LNCaP clone FGC (cell line): ENCODE measurements around the gene VASH1.

Experiments used
- DNase-seq: peaks from one replicate; pipeline ENCODE4 v3.0.0-alpha.2; 2011; ENCODE audit warnings: low read depth
- H3K4me3 ChIP-seq: 2 replicates; pipeline ENCODE4 v1.5.1; 2011; ENCODE audit warnings: mild to moderate bottlenecking, low read depth, low read length, control low read depth
- TF ChIP-seq, protein P1 (sequence below): IDR thresholded peaks from 2 replicates; pipeline ENCODE4 v1.5.1; 2012; ENCODE audit warnings: mild to moderate bottlenecking; ENCODE audit not compliant: control insufficient read depth, insufficient read depth; ENCODE audit errors: extremely low read depth

VASH1 gene

DNA sequence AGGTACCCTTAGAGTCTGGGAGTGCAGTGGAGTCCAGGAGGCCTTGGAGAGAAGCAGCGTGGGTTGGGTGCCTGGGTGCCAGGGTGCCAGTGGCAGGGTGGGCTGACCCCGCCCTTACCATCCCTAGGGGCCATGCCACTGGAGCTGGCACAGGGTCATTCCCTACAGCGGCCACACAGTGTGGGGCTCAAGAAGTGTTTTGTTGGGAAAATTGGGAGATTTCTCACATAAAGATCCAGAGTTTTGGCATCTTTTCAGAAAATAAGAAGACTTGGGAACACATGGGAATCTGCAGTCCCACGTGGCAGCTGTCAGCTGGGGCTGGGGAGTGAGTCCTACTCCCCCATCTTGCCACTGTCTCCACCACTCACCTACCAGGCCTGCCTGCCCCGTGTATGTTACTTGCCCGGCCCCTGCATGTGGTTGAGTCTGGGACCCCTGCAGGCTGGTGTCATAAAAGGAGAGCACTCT lies 4.2 kb downstream of the VASH1 start:
- TF ChIP-seq, protein P1, sequence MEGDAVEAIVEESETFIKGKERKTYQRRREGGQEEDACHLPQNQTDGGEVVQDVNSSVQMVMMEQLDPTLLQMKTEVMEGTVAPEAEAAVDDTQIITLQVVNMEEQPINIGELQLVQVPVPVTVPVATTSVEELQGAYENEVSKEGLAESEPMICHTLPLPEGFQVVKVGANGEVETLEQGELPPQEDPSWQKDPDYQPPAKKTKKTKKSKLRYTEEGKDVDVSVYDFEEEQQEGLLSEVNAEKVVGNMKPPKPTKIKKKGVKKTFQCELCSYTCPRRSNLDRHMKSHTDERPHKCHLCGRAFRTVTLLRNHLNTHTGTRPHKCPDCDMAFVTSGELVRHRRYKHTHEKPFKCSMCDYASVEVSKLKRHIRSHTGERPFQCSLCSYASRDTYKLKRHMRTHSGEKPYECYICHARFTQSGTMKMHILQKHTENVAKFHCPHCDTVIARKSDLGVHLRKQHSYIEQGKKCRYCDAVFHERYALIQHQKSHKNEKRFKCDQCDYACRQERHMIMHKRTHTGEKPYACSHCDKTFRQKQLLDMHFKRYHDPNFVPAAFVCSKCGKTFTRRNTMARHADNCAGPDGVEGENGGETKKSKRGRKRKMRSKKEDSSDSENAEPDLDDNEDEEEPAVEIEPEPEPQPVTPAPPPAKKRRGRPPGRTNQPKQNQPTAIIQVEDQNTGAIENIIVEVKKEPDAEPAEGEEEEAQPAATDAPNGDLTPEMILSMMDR = no peak
- no peak for DNase-seq
- no peak overlapping the region for H3K4me3 ChIP-seq

DNA sequence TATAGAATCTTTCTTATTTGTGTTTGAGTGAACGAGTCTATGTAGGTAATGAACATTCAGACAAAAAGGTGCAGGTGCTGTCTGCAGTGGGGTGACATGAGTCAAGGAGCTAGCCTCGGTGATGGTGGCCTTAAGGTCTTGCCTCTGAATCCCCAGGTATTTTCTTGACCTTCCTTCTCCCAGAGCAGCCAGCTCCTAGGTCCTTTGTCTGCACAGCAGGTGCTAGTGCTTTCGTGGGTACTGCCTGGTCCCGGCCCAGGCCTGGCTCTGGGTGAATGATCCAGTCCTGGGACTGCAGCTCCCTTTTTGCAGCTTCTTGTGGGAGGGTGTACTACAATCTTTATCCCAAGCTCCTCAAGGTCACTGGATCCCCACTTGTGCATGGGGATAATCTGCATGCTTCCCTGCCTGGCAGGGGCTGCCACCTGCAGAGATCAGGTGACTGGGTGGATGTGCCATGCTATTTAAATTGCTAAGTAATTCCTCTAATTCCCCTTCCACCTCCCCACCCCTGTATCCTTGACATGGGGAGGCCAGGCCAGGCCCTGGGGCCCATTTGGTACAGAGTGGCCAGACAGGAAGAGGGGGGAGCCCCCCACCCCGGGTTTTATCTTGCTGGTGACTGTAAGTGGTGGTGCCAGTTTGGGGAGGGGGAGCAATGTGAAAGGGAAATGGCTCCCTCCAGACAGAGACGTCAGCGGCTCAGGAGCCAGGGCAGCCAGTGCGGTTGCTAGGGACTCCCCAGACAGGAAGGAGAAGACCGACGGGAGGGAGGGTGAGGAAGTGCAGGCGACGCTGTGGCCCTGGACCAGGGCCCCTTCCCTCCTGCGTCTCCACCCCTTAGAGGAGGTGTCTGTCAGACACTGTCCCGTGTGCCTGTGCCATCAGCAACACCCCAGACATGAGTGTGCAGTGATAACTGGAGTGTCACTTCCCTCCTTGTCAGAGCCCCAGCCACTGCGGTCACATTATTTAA lies 6.7 kb downstream of the VASH1 start:
- no peak for DNase-seq
- TF ChIP-seq, protein P1 = no peak
- no peak overlapping the region for H3K4me3 ChIP-seq

DNA sequence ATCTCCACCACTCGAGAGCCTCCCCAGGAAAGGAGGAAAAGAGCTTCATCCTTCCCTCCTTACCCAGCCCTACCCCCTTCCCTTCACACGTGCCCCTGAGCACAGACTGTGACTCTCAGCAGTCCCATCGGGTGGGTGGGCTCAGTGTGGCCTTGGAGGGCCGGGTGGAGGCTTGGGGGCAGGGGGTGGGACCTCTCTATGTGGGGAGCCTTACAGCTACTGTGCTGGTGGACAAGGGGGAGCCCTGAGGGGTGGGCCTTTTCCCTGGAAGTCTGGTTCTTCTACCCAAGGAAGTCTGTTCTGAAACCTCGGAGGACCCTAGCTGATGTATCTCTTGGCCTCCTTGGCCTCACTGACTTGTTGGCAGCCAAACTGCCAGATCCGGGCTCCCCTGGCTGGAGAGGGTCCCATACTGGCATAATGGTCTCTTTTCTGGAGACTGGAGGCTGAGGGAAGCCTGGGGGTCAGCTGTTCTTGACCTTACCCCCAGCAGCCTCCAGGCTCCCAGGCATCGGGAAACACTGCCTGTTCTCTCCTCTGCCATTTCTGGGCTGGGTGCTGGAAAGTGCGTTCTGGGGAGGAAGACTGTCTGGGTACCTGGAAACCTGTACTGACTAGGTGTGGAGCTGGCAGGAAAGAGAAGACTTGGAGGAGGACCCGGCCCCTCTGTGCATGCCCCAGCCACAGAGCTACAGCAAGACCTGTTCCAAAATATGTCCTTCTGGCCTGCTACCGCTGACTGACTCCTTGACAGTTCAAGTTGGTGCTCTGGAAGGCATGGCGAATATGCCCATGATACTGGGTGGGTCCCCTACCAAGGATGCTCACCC lies 7.6 kb downstream of the VASH1 start:
- no peak for DNase-seq
- no peak overlapping the region for H3K4me3 ChIP-seq
- TF ChIP-seq, protein P1 = no peak

DNA sequence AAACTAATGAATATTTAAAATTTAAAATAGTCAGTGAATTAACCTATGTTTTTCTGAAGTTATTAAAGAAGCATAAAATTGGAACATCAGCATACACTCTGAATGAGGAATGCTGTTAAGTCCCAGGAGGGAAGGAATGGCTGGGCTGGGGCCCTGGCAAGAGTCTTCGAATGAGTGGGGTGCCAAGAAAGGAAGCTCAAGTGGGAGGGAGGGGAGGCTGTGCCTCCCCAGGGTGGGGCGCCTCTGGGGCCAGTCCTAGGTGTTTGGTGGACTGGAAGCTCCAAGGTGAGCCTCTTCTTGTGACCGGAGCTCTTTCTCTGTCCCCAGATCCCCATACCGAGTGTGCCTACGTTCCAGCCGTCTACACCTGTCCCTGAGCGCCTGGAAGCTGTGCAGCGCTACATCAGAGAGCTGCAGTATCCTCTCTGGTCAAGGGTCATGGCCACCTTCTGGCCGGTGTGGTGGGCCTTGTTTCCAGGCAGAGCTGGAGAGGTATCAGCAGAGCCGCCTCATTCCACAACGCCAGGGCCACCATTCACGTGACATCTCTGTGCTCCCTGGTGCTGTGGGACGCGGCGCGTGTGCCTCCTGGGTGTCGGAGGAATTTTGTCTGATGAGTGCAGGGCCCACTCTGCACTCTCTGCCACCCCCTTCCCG lies 8.5 kb downstream of the VASH1 start:
- H3K4me3 ChIP-seq = no peak overlapping the region
- DNase-seq = no peak
- TF ChIP-seq, protein P1 = no peak

DNA sequence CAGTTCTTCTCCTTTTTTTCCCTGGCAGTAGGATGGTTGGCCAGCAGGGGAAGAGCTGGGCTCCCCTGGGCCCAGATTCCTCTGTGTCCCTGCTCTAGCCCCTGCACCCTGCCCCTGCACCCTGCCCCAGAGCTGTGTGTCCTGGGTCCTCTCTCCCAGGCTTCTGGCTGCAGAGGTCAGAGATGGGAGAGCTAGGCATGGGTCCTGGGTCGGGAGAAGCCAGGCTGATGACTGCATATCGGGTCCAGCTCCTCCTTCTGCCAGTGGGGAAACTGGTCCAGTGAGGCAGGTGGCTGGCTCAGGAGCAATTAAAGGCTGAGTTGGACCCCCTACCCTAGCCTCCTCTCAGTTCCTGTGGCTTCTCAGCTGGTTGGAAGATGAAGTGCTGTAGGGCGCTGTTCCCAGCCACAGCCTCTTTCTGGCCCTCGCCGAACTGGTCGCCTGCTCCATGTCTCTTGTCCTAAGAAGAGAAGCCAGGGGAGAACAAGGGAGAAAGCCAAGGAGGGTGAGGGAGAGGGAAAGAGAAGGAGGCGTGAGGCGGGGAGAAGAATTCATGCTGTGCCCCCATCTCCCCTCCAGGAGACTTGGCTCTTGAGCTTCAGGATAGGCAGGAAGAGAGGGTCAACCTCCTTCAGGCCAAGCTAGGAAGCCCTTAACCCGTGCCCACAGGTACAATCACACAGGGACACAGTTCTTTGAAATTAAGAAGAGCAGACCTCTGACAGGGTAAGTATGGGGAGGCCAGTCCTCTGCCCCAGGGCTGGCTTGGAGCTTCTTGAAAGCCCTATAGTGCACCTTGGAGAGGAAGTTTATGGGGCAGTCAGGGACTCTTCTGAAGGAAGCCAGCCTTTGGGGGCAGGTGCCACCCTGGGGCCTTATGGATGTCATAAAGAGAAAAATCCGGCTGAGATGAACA lies 9.5 kb downstream of the VASH1 start:
- H3K4me3 ChIP-seq = no peak overlapping the region
- TF ChIP-seq, protein P1 = no peak
- no peak for DNase-seq
